Neuron (in vitro differentiated cells): ENCODE results near the gene C1QTNF8.

Experiments used
- H2AFZ ChIP-seq: one replicate; pipeline ENCODE4 v1.6.1; 2013; ENCODE audit warnings: low read depth, mild to moderate bottlenecking, inconsistent platforms, low read length, moderate library complexity
- H3K27me3 ChIP-seq: one replicate; pipeline ENCODE4 v1.6.1; 2013; ENCODE audit warnings: low read length; ENCODE audit not compliant: insufficient read depth
- H3K36me3 ChIP-seq: one replicate; pipeline ENCODE4 v1.6.1; 2013; ENCODE audit warnings: low read length; ENCODE audit not compliant: insufficient read depth
- H3K4me1 ChIP-seq: one replicate; pipeline ENCODE4 v1.6.1; 2013; ENCODE audit warnings: low read length; ENCODE audit not compliant: insufficient read depth
- H3K4me3 ChIP-seq: 2 replicates; pipeline ENCODE4 v1.5.1; 2013; ENCODE audit warnings: mild to moderate bottlenecking, low read length, moderate library complexity
- H3K9me3 ChIP-seq: one replicate; pipeline ENCODE4 v1.6.1; 2013; ENCODE audit warnings: low read length

C1QTNF8 gene

GRCh38 chr16:1123525-1124230 lies 27.6 kb upstream of the C1QTNF8 start:
- Histone ChIP-seq H2AFZ (no peak overlapping the region), H3K27me3 (peaks cover 9% of the 10 kb centered on the region), H3K36me3 (no peaks in the 10 kb centered on the region), H3K9me3 (no peaks in the 10 kb centered on the region), H3K4me3 (no peak overlapping the region), H3K4me1 (peaks cover 18% of the 10 kb centered on the region)

- Histone ChIP-seq H3K27me3 (peaks cover 11% of the 10 kb centered on the region), H3K36me3 (no peaks in the 10 kb centered on the region), H3K4me3 (no peak overlapping the region), H2AFZ (no peak overlapping the region), H3K4me1 (peaks cover 21% of the 10 kb centered on the region), H3K9me3 (no peaks in the 10 kb centered on the region)
Measured at GRCh38 chr16:1122398-1122765, 26.3 kb upstream of the C1QTNF8 start.

- no peaks in the 10 kb centered on the region for H3K36me3 ChIP-seq
- peaks cover 13% of the 10 kb centered on the region for H3K27me3 ChIP-seq
- H3K4me3 ChIP-seq: no peak overlapping the region
- H3K4me1 ChIP-seq: peaks cover 23% of the 10 kb centered on the region
- no peaks in the 10 kb centered on the region for H3K9me3 ChIP-seq
- no peak overlapping the region for H2AFZ ChIP-seq
Measured at GRCh38 chr16:1121601-1122397, 25.8 kb upstream of the C1QTNF8 start.

GRCh38 chr16:1121009-1121408 lies 25.0 kb upstream of the C1QTNF8 start:
- Histone ChIP-seq H2AFZ (no peak overlapping the region), H3K36me3 (no peaks in the 10 kb centered on the region), H3K4me1 (peaks cover 23% of the 10 kb centered on the region), H3K9me3 (no peaks in the 10 kb centered on the region), H3K4me3 (no peak overlapping the region), H3K27me3 (peaks cover 13% of the 10 kb centered on the region)

GRCh38 chr16:1120577-1120941 lies 24.5 kb upstream of the C1QTNF8 start:
- Histone ChIP-seq H3K36me3 (no peaks in the 10 kb centered on the region), H3K4me1 (peaks cover 23% of the 10 kb centered on the region), H3K27me3 (peaks cover 13% of the 10 kb centered on the region)

GRCh38 chr16:1119766-1120576 lies 23.9 kb upstream of the C1QTNF8 start:
- peaks cover 13% of the 10 kb centered on the region for H3K27me3 ChIP-seq
- no peak overlapping the region for H2AFZ ChIP-seq
- H3K4me1 ChIP-seq: peaks cover 23% of the 10 kb centered on the region
- H3K36me3 ChIP-seq: no peaks in the 10 kb centered on the region
- H3K4me3 ChIP-seq: no peak overlapping the region
- no peaks in the 10 kb centered on the region for H3K9me3 ChIP-seq

More at GRCh38 chr16:1120577-1120941, 24.5 kb upstream of the C1QTNF8 start:
- H3K9me3 ChIP-seq: no peaks in the 10 kb centered on the region
- no peak overlapping the region for H3K4me3 ChIP-seq
- no peak overlapping the region for H2AFZ ChIP-seq

GRCh38 chr16:1119129-1119528 lies 23.1 kb upstream of the C1QTNF8 start:
- no peak overlapping the region for H2AFZ ChIP-seq
- no peak overlapping the region for H3K4me3 ChIP-seq
- H3K4me1 ChIP-seq: peaks cover 23% of the 10 kb centered on the region
- no peaks in the 10 kb centered on the region for H3K9me3 ChIP-seq
- peaks cover 13% of the 10 kb centered on the region for H3K27me3 ChIP-seq
- no peaks in the 10 kb centered on the region for H3K36me3 ChIP-seq

- Histone ChIP-seq H3K36me3 (no peaks in the 10 kb centered on the region), H2AFZ (no peak overlapping the region), H3K4me3 (no peak overlapping the region), H3K27me3 (peaks cover 13% of the 10 kb centered on the region), H3K9me3 (no peaks in the 10 kb centered on the region), H3K4me1 (peaks cover 23% of the 10 kb centered on the region)
Measured at GRCh38 chr16:1117926-1118325, 21.9 kb upstream of the C1QTNF8 start.

- Histone ChIP-seq H3K4me3 (no peak overlapping the region), H2AFZ (no peak overlapping the region), H3K9me3 (no peaks in the 10 kb centered on the region), H3K36me3 (no peaks in the 10 kb centered on the region), H3K4me1 (peaks cover 24% of the 10 kb centered on the region), H3K27me3 (peaks cover 18% of the 10 kb centered on the region)
Measured at GRCh38 chr16:1117176-1117900, 21.3 kb upstream of the C1QTNF8 start.

GRCh38 chr16:1116693-1117077 lies 20.6 kb upstream of the C1QTNF8 start:
- no peaks in the 10 kb centered on the region for H3K9me3 ChIP-seq
- no peak overlapping the region for H2AFZ ChIP-seq
- H3K36me3 ChIP-seq: no peaks in the 10 kb centered on the region
- peaks cover 24% of the 10 kb centered on the region for H3K4me1 ChIP-seq
- H3K27me3 ChIP-seq: peaks cover 12% of the 10 kb centered on the region
- no peak overlapping the region for H3K4me3 ChIP-seq

- no peak overlapping the region for H2AFZ ChIP-seq
- no peaks in the 10 kb centered on the region for H3K9me3 ChIP-seq
- no peaks in the 10 kb centered on the region for H3K36me3 ChIP-seq
- H3K4me3 ChIP-seq: no peak overlapping the region
- peaks cover 8% of the 10 kb centered on the region for H3K4me1 ChIP-seq
- H3K27me3 ChIP-seq: peaks cover 26% of the 10 kb centered on the region
Measured at GRCh38 chr16:1113889-1114526, 18.0 kb upstream of the C1QTNF8 start.

GRCh38 chr16:1113489-1113888 lies 17.4 kb upstream of the C1QTNF8 start:
- Histone ChIP-seq H3K36me3 (no peaks in the 10 kb centered on the region), H2AFZ (no peak overlapping the region), H3K27me3 (peaks cover 25% of the 10 kb centered on the region)

More at GRCh38 chr16:1113489-1113888, 17.4 kb upstream of the C1QTNF8 start:
- Histone ChIP-seq H3K4me1 (peaks cover 8% of the 10 kb centered on the region), H3K4me3 (no peak overlapping the region), H3K9me3 (no peaks in the 10 kb centered on the region)
